Measurements from ENCODE around the gene ETS1.

Gene ETS1

DNA sequence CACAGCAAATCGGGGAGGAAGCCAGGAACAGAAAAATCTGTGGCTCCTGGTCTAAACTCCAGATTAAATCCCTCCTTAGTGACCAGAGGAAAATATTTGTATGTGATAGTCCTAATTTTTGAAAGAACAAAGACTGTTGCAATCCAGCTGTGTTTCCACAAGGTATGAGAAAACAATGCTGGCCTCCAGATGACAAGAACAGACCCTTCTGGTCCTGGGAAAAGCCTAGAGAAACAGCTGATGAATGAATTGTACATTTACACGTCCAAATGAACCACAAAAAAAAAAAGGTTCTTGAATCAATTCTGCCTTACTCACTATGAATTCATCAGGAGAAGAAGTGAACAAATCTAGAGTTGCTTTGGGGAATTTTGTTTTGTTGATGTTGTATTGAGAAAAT lies 63.7 kb downstream of the ETS1 start:
- peaks cover 34% of the 10 kb centered on the region for H3K79me2 ChIP-seq (ENCODE audit: insufficient read depth, low read depth)
- TF ChIP-seq, protein P1, sequence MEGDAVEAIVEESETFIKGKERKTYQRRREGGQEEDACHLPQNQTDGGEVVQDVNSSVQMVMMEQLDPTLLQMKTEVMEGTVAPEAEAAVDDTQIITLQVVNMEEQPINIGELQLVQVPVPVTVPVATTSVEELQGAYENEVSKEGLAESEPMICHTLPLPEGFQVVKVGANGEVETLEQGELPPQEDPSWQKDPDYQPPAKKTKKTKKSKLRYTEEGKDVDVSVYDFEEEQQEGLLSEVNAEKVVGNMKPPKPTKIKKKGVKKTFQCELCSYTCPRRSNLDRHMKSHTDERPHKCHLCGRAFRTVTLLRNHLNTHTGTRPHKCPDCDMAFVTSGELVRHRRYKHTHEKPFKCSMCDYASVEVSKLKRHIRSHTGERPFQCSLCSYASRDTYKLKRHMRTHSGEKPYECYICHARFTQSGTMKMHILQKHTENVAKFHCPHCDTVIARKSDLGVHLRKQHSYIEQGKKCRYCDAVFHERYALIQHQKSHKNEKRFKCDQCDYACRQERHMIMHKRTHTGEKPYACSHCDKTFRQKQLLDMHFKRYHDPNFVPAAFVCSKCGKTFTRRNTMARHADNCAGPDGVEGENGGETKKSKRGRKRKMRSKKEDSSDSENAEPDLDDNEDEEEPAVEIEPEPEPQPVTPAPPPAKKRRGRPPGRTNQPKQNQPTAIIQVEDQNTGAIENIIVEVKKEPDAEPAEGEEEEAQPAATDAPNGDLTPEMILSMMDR (conservative IDR thresholded peaks at IDR 0.05; ENCODE audit: low read depth, low read length) = no peak
- H3K27me3 ChIP-seq (ENCODE audit: insufficient read depth, low read depth) = no peaks in the 10 kb centered on the region
- peak overlapping the region; percentile 93 for H3K27ac ChIP-seq
- peak overlapping the region; percentile 97 for H3K4me2 ChIP-seq
- H4K20me1 ChIP-seq (ENCODE audit: insufficient read depth) = no peaks in the 10 kb centered on the region; the same call in 1 of the 2 replicates
- H2AFZ ChIP-seq (ENCODE audit: low read depth) = peak overlapping the region; percentile 62
- no peaks in the 10 kb centered on the region for H3K36me3 ChIP-seq (ENCODE audit: insufficient read depth)
- H3K4me3 ChIP-seq (IDR thresholded peaks at IDR 0.05; ENCODE audit: insufficient read depth, low read depth, low read length) = no peak overlapping the region
- H3K4me1 ChIP-seq (ENCODE audit: low read depth, poor library complexity, severe bottlenecking) = peaks cover 54% of the 10 kb centered on the region
- H3K9ac ChIP-seq = peak overlapping the region; percentile 77; the same call in 1 of the 2 replicates

DNA sequence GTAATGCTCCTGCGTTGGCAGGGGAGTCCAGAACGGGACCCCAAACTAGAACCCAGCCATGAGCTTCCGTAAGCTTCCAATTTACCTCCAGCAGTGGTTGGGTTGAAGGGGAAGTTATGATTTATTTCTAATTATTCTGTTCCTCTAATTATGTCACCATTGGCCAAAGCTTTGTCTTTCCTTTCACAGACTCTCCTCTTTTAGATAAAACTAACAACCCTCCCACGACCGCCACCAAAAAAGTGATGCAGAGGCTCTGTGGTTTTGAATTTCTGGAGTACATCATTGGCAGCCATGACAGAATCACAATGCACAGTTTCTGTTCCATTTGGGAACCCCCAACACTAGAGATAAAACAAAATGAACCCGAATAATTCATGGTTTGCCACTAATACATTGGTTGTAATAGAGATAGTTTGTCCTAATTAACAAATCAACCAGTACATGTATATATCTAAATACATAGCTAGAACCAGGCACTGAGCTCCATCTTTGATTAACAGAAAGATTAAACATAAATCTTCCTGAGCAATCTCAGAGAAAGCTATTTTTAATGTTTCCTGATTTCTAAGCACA lies 64.3 kb downstream of the ETS1 start:
- peaks cover 60% of the 10 kb centered on the region for H3K4me1 ChIP-seq (ENCODE audit: low read depth, poor library complexity, severe bottlenecking)
- H3K79me2 ChIP-seq (ENCODE audit: insufficient read depth, low read depth) = peaks cover 40% of the 10 kb centered on the region
- H2AFZ ChIP-seq (ENCODE audit: low read depth) = peak overlapping the region; percentile 62
- peak overlapping the region; percentile 97 for H3K4me2 ChIP-seq
- no peaks in the 10 kb centered on the region; the same call in 1 of the 2 replicates for H4K20me1 ChIP-seq (ENCODE audit: insufficient read depth)
- H3K27me3 ChIP-seq (ENCODE audit: insufficient read depth, low read depth) = no peaks in the 10 kb centered on the region
- H3K27ac ChIP-seq = peak overlapping the region; percentile 93
- no peaks in the 10 kb centered on the region for H3K36me3 ChIP-seq (ENCODE audit: insufficient read depth)
- H3K9ac ChIP-seq = peak overlapping the region; percentile 77
- TF ChIP-seq, protein P1 (conservative IDR thresholded peaks at IDR 0.05; ENCODE audit: low read depth, low read length) = no peak
- H3K4me3 ChIP-seq (IDR thresholded peaks at IDR 0.05; ENCODE audit: insufficient read depth, low read depth, low read length) = no peak overlapping the region

DNA sequence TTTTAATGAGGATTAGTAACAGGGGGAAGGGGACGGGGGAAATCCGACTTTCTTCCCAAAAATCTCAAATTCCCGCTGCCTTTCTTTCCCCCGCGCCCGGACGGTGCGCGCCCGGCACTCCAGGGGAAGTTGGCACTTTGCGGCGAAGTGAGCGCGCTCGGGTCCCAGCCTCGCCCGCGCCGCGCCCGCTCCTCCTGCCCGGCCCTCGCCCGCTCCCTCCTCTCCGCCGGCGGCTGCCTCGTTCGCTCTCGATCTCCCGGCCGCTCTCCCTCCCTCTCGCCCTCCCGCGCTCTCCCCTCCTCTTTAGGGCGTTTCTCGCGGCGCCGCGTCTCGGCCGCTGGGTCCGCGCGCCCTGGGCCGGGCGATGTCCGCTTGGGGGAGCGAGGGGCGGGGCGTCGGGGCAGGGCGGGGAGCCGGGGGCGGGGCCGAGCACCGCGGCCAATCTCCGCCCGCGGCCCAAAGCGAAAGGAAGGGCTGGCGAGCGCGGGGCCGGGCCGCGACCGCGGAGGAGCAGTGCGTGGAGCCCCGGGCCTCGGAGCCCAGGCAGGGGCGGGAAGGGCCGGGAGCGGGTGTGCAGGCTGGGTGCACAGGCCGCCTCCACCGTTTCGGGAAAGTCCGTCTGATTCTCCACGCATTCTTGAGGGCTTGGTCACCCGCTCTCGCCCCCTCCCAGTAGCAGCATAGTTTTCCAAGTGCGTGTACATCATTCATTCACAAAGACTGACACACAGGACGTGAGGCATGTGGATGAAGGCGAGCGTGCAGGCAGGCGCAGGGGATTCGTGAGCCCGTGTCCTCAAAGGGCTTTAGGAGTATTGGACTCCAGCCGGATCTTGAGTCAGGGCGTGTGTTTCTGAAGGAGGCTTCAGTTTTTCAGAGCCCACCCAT lies 65.1 kb downstream of the ETS1 start:
- H3K27me3 ChIP-seq (ENCODE audit: insufficient read depth, low read depth) = no peaks in the 10 kb centered on the region
- H3K79me2 ChIP-seq (ENCODE audit: insufficient read depth, low read depth) = peaks cover 48% of the 10 kb centered on the region
- peaks cover 67% of the 10 kb centered on the region for H3K4me1 ChIP-seq (ENCODE audit: low read depth, poor library complexity, severe bottlenecking)
- peak overlapping the region; percentile 62; the same call in 1 of the 2 replicates for H2AFZ ChIP-seq (ENCODE audit: low read depth)
- H3K27ac ChIP-seq = peak overlapping the region; percentile 93
- peak overlapping the region; percentile 77 for H3K9ac ChIP-seq
- peak overlapping the region; percentile 97 for H3K4me2 ChIP-seq
- H4K20me1 ChIP-seq (ENCODE audit: insufficient read depth) = no peaks in the 10 kb centered on the region; the same call in 1 of the 2 replicates
- no peak overlapping the region for H3K4me3 ChIP-seq (IDR thresholded peaks at IDR 0.05; ENCODE audit: insufficient read depth, low read depth, low read length)
- H3K36me3 ChIP-seq (ENCODE audit: insufficient read depth) = no peaks in the 10 kb centered on the region
- TF ChIP-seq, protein P1 (conservative IDR thresholded peaks at IDR 0.05; ENCODE audit: low read depth, low read length) = no peak

DNA sequence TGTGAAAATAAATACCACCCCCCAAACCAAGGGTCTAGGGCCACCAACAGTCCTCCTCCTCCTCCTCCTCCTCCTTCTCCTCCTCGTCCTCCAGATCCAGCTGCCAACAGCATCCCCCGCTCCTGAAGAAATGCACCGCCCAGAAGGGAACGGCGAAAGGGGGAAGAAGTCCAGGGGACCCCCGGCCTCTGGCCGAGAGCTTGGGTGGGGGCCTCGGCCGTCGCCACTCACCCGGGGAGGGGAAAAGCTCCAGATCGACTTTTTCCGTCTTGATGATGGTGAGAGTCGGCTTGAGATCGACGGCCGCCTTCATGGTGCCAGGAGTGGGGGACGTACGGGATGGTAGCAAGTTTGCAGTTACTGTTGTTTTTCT lies 65.7 kb downstream of the ETS1 start:
- no peaks in the 10 kb centered on the region for H3K27me3 ChIP-seq (ENCODE audit: insufficient read depth, low read depth)
- H3K36me3 ChIP-seq (ENCODE audit: insufficient read depth) = no peaks in the 10 kb centered on the region
- H3K27ac ChIP-seq = peak overlapping the region; percentile 48
- H3K4me3 ChIP-seq (IDR thresholded peaks at IDR 0.05; ENCODE audit: insufficient read depth, low read depth, low read length) = no peak overlapping the region
- H4K20me1 ChIP-seq (ENCODE audit: insufficient read depth) = no peaks in the 10 kb centered on the region; the same call in 1 of the 2 replicates
- H3K79me2 ChIP-seq (ENCODE audit: insufficient read depth, low read depth) = peaks cover 54% of the 10 kb centered on the region
- no peak overlapping the region; the same call in 1 of the 2 replicates for H2AFZ ChIP-seq (ENCODE audit: low read depth)
- H3K9ac ChIP-seq = peak overlapping the region; percentile 65
- H3K4me2 ChIP-seq = peak overlapping the region; percentile 96; the same call in 1 of the 2 replicates
- TF ChIP-seq, protein P1 (conservative IDR thresholded peaks at IDR 0.05; ENCODE audit: low read depth, low read length) = no peak
- peaks cover 74% of the 10 kb centered on the region for H3K4me1 ChIP-seq (ENCODE audit: low read depth, poor library complexity, severe bottlenecking)
